ENCODE data around the gene B4GALT1.

The B4GALT1 gene

GRCh38 chr9:33157960-33158842 is 8.9 kb downstream of the B4GALT1 start:
- Histone ChIP-seq H3K4me1 (ENCODE audit: control insufficient read depth, insufficient read depth, low read length) (peaks cover 18% of the 10 kb centered on the region), H3K4me3 (ENCODE audit: low read depth, low read length) (no peak overlapping the region), H3K27me3 (ENCODE audit: control insufficient read depth, insufficient read depth, low read length) (no peaks in the 10 kb centered on the region), H3K9ac (ENCODE audit: low read depth, low read length) (no peak overlapping the region), H3K9me3 (ENCODE audit: control insufficient read depth, insufficient read depth, low read length) (no peaks in the 10 kb centered on the region), H3K36me3 (ENCODE audit: control insufficient read depth, insufficient read depth, low read length) (no peaks in the 10 kb centered on the region)

GRCh38 chr9:33155393-33155792 is 11.7 kb downstream of the B4GALT1 start:
- no peak overlapping the region for H3K9ac ChIP-seq (ENCODE audit: low read depth, low read length)
- no peaks in the 10 kb centered on the region for H3K27me3 ChIP-seq (ENCODE audit: control insufficient read depth, insufficient read depth, low read length)
- no peak overlapping the region for H3K4me3 ChIP-seq (ENCODE audit: low read depth, low read length)
- H3K9me3 ChIP-seq (ENCODE audit: control insufficient read depth, insufficient read depth, low read length), result no peaks in the 10 kb centered on the region
- peaks cover 15% of the 10 kb centered on the region for H3K4me1 ChIP-seq (ENCODE audit: control insufficient read depth, insufficient read depth, low read length)
- no peaks in the 10 kb centered on the region for H3K36me3 ChIP-seq (ENCODE audit: control insufficient read depth, insufficient read depth, low read length)

GRCh38 chr9:33154371-33154770 is 12.8 kb downstream of the B4GALT1 start:
- Histone ChIP-seq H3K9ac (ENCODE audit: low read depth, low read length) (no peak overlapping the region), H3K4me3 (ENCODE audit: low read depth, low read length) (no peak overlapping the region), H3K9me3 (ENCODE audit: control insufficient read depth, insufficient read depth, low read length) (no peaks in the 10 kb centered on the region), H3K36me3 (ENCODE audit: control insufficient read depth, insufficient read depth, low read length) (no peaks in the 10 kb centered on the region), H3K4me1 (ENCODE audit: control insufficient read depth, insufficient read depth, low read length) (peaks cover 9% of the 10 kb centered on the region), H3K27me3 (ENCODE audit: control insufficient read depth, insufficient read depth, low read length) (no peaks in the 10 kb centered on the region)

- H3K9ac ChIP-seq (ENCODE audit: low read depth, low read length), result no peak overlapping the region
Measured at GRCh38 chr9:33153666-33154065, 13.5 kb downstream of the B4GALT1 start.

GRCh38 chr9:33153001-33153400 is 14.1 kb downstream of the B4GALT1 start:
- peaks cover 4% of the 10 kb centered on the region for H3K4me1 ChIP-seq (ENCODE audit: control insufficient read depth, insufficient read depth, low read length)
- H3K9ac ChIP-seq (ENCODE audit: low read depth, low read length), result no peak overlapping the region
- H3K4me3 ChIP-seq (ENCODE audit: low read depth, low read length), result no peak overlapping the region
- H3K36me3 ChIP-seq (ENCODE audit: control insufficient read depth, insufficient read depth, low read length), result no peaks in the 10 kb centered on the region
- no peaks in the 10 kb centered on the region for H3K9me3 ChIP-seq (ENCODE audit: control insufficient read depth, insufficient read depth, low read length)
- no peaks in the 10 kb centered on the region for H3K27me3 ChIP-seq (ENCODE audit: control insufficient read depth, insufficient read depth, low read length)

More at GRCh38 chr9:33153666-33154065, 13.5 kb downstream of the B4GALT1 start:
- Histone ChIP-seq H3K27me3 (ENCODE audit: control insufficient read depth, insufficient read depth, low read length) (no peaks in the 10 kb centered on the region), H3K4me1 (ENCODE audit: control insufficient read depth, insufficient read depth, low read length) (peaks cover 9% of the 10 kb centered on the region), H3K4me3 (ENCODE audit: low read depth, low read length) (no peak overlapping the region), H3K36me3 (ENCODE audit: control insufficient read depth, insufficient read depth, low read length) (no peaks in the 10 kb centered on the region), H3K9me3 (ENCODE audit: control insufficient read depth, insufficient read depth, low read length) (no peaks in the 10 kb centered on the region)

- Histone ChIP-seq H3K4me1 (ENCODE audit: control insufficient read depth, insufficient read depth, low read length) (no peaks in the 10 kb centered on the region), H3K4me3 (ENCODE audit: low read depth, low read length) (no peak overlapping the region), H3K27me3 (ENCODE audit: control insufficient read depth, insufficient read depth, low read length) (no peaks in the 10 kb centered on the region), H3K36me3 (ENCODE audit: control insufficient read depth, insufficient read depth, low read length) (no peaks in the 10 kb centered on the region), H3K9ac (ENCODE audit: low read depth, low read length) (no peak overlapping the region), H3K9me3 (ENCODE audit: control insufficient read depth, insufficient read depth, low read length) (no peaks in the 10 kb centered on the region)
Measured at GRCh38 chr9:33151601-33152000, 15.5 kb downstream of the B4GALT1 start.

GRCh38 chr9:33151007-33151557 is 16.1 kb downstream of the B4GALT1 start:
- Histone ChIP-seq H3K4me3 (ENCODE audit: low read depth, low read length) (no peak overlapping the region), H3K4me1 (ENCODE audit: control insufficient read depth, insufficient read depth, low read length) (no peaks in the 10 kb centered on the region), H3K27me3 (ENCODE audit: control insufficient read depth, insufficient read depth, low read length) (no peaks in the 10 kb centered on the region), H3K9ac (ENCODE audit: low read depth, low read length) (no peak overlapping the region), H3K36me3 (ENCODE audit: control insufficient read depth, insufficient read depth, low read length) (no peaks in the 10 kb centered on the region), H3K9me3 (ENCODE audit: control insufficient read depth, insufficient read depth, low read length) (no peaks in the 10 kb centered on the region)

GRCh38 chr9:33148367-33149014 is 18.6 kb downstream of the B4GALT1 start:
- Histone ChIP-seq H3K4me3 (ENCODE audit: low read depth, low read length) (no peak overlapping the region), H3K9me3 (ENCODE audit: control insufficient read depth, insufficient read depth, low read length) (no peaks in the 10 kb centered on the region), H3K4me1 (ENCODE audit: control insufficient read depth, insufficient read depth, low read length) (no peaks in the 10 kb centered on the region), H3K27me3 (ENCODE audit: control insufficient read depth, insufficient read depth, low read length) (no peaks in the 10 kb centered on the region), H3K36me3 (ENCODE audit: control insufficient read depth, insufficient read depth, low read length) (no peaks in the 10 kb centered on the region), H3K9ac (ENCODE audit: low read depth, low read length) (no peak overlapping the region)

GRCh38 chr9:33147416-33148169 is 19.5 kb downstream of the B4GALT1 start:
- Histone ChIP-seq H3K4me3 (ENCODE audit: low read depth, low read length) (no peak overlapping the region), H3K9me3 (ENCODE audit: control insufficient read depth, insufficient read depth, low read length) (no peaks in the 10 kb centered on the region), H3K36me3 (ENCODE audit: control insufficient read depth, insufficient read depth, low read length) (no peaks in the 10 kb centered on the region), H3K4me1 (ENCODE audit: control insufficient read depth, insufficient read depth, low read length) (no peaks in the 10 kb centered on the region), H3K27me3 (ENCODE audit: control insufficient read depth, insufficient read depth, low read length) (no peaks in the 10 kb centered on the region), H3K9ac (ENCODE audit: low read depth, low read length) (no peak overlapping the region)

- no peaks in the 10 kb centered on the region for H3K9me3 ChIP-seq (ENCODE audit: control insufficient read depth, insufficient read depth, low read length)
- no peak overlapping the region for H3K4me3 ChIP-seq (ENCODE audit: low read depth, low read length)
- no peak overlapping the region for H3K9ac ChIP-seq (ENCODE audit: low read depth, low read length)
- H3K4me1 ChIP-seq (ENCODE audit: control insufficient read depth, insufficient read depth, low read length), result no peaks in the 10 kb centered on the region
- no peaks in the 10 kb centered on the region for H3K27me3 ChIP-seq (ENCODE audit: control insufficient read depth, insufficient read depth, low read length)
- H3K36me3 ChIP-seq (ENCODE audit: control insufficient read depth, insufficient read depth, low read length), result no peaks in the 10 kb centered on the region
Measured at GRCh38 chr9:33146298-33146697, 20.8 kb downstream of the B4GALT1 start.

- no peaks in the 10 kb centered on the region for H3K27me3 ChIP-seq (ENCODE audit: control insufficient read depth, insufficient read depth, low read length)
- H3K9me3 ChIP-seq (ENCODE audit: control insufficient read depth, insufficient read depth, low read length), result no peaks in the 10 kb centered on the region
- H3K9ac ChIP-seq (ENCODE audit: low read depth, low read length), result no peak overlapping the region
- no peaks in the 10 kb centered on the region for H3K36me3 ChIP-seq (ENCODE audit: control insufficient read depth, insufficient read depth, low read length)
- H3K4me3 ChIP-seq (ENCODE audit: low read depth, low read length), result no peak overlapping the region
- no peaks in the 10 kb centered on the region for H3K4me1 ChIP-seq (ENCODE audit: control insufficient read depth, insufficient read depth, low read length)
Measured at GRCh38 chr9:33144551-33144950, 22.6 kb downstream of the B4GALT1 start.
